NCI-H524 treated with DMSO at 0.1 percent for 48 hours (cell line): ENCODE results near the gene TBCEL.
"Not testable (repeated sequence)": the region's sequence is repeated elsewhere in the genome, so short reads cannot be mapped to it uniquely, and the experiment has no call there.

ENCODE experiments used
- DNase-seq: peaks from one replicate; lab custom pipeline; 2025; lab: John Stamatoyannopoulos, UW

The TBCEL gene

DNA sequence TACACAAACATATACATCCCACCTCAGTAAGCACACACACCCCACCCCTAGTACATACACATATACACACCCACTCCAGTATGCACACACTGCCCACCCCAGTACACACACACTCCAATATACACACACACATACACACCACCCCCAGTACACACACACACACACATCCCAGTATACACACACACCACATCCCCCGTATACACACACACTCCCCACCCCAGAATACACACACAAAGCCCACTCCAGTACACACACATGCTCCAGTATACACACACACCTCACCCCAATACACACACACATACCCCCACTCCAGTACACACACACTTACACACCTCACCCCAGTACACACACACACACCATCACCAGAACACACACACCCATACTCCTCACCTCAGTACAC lies 84.5 kb downstream of the TBCEL start:
- DNase-seq = no peak

DNA sequence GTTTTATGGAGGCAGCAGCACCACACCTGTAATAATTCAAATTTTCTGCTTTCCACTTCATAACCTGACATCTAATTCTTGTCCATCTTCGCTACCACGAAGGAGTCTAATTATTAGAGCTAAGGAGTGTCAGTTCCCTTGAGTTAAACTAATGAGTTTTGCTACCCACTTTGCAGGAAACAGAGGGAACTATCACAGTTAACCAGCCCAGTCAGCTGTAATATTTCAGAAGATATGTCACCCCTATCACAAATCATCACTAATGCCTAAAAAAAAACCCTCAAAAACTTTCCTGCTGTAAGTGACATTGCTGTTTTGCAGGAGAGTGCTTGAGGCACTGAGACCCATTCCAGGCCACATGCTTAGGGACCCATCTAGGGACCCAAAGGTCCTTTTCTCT lies 85.6 kb downstream of the TBCEL start:
- no peak for DNase-seq

DNA sequence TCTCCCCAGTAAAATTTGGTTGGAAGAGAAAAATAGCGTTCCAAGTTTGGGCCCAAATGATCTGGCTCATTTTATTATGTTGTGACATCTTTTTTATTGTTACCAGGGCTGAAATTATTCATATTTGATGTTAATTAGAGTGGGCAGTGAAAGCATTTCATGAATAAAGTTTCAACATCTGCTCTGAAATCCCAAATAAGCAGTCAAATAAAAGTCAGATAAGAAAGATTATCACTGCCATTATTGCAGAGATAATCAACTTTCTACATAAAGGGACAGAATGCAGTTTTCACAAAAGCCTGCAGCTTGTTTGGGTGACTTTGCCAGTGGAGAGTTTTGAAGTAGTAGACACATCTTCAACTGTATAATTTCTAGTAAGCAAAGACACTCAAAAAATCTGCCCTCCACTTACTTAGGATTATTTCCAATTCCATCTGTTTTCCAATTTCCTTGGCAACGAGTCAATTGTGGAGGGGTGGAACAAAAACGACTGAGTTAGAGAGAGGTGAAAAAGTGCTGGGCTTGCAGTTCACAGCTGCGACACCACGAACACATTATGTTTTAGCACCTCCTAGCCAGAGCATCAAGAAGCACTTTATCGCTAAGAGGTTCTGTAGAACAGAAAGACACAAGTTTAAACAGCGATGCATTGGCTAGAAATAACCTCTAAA lies 86.1 kb downstream of the TBCEL start:
- DNase-seq = peak; percentile 92

- DNase-seq = peak; percentile 0
Measured at GRCh38 chr11:121110871-121111724, 87.2 kb downstream of the TBCEL start.

DNA sequence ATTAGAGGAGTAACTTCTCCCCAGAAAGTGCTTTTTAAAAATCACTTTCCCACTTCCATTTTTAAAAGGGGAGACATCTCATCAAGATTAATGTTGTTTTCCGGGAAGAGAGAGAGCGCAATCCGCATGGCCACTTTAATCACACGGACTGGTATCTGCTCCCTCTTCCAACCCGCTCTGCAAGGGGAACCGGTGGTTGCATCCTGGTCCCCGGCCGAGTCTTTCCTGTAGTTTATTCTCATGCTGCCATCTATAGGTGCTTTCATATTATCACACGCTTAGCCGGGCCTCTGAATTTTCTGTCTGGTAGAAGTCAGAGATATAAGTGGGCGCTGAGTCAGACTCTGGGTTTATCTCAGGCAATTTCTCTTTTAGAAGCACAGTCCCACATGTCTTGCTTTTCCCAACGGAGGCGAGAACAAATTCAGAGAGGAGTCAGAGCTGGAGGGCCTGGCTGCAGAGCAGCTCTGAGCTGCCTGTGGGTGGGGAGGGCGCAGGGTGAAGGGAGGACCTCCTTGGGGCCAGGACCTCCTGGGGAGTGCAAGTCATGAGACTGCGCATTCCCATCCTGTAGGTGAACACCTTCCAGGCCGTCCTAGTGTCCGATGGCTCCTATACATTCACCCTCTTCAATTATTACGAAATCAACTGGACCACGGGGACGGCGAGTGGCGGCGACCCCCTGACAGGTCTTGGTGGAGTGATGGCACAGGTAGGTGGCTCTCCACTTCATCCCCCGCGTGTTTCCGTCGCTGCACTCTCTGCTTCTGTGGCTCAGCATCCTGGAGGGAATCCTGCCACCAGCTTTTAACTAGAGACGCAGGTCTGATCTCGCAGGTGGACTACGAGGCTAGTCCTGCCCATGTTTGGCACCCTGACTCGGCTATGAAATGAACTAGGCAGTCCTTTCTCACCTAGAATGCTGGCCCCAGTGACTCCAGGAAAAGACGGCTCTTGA lies 88.9 kb downstream of the TBCEL start:
- peak; percentile 25 for DNase-seq

DNA sequence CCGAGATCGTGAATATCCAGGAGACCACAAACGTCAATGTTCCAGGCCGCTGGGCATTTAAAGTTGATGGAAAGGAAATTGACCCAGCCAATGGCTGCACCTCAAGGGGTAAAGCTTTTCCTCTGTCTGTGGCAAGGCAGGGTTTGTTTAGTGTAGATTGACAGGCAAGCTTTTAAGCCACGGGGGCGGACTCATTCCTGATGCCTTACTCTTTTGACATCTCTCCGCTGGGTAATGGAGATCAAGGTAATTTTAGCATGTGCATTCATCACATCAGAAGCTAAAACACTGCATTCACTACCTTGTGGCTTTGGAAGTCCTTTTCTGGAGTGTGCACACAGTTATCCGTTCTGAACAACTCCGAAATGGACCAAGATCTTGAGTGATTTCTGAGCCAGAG lies 89.7 kb downstream of the TBCEL start:
- no peak for DNase-seq

DNA sequence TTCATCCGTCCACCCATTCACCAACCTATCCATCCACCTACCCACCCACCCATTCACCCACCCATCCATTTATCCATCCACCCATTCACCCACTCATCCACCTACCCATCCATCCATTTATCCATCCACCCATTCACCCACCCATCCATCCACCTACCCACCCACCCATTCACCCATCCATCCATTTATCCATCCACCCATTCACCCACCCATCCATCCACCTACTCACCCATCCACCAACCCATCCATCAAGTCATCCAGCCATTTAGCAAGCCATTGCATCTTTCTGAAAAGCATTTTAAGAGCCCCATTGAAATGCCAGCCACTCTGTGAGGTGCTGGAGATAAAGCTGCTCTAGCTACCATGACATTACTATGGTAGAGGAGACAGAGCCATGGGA lies 91.1 kb downstream of the TBCEL start:
- DNase-seq = not testable (repeated sequence)

- DNase-seq = no peak
Measured at GRCh38 chr11:121117788-121118187, 93.9 kb downstream of the TBCEL start.

GRCh38 chr11:121119440-121119839 lies 95.5 kb downstream of the TBCEL start:
- no peak for DNase-seq

- DNase-seq = no peak
Measured at GRCh38 chr11:121122328-121122727, 98.4 kb downstream of the TBCEL start.

DNA sequence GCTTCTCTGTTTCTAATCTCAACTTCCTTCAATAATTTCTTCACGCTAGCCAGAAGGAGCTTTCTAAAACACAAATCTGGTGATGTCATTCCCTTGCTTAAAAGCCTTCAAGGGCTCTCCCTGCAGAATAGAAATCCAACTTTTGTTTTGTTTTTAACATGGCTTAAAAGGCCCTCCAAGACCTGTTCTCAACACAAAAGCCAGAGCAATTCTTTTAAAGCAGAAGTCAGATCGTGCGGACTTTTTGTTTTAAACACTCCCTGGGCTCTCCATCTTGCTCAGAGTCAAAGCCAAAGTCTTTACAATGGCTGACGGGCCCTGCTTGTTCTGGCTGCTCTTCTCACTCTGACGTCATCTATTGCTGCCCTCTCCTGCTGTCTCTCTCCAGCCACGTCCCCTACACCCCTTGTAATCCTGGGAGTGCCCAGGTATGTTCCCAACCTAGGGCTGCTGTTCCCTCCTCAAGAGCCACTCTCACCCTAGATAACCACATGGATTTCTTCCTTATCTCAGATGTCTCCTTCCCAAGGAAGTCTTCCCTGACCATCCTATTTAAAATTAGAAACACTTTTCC lies 99.7 kb downstream of the TBCEL start:
- no peak for DNase-seq

GRCh38 chr11:121127809-121128208 lies 103.9 kb downstream of the TBCEL start:
- DNase-seq = no peak

- no peak for DNase-seq
Measured at GRCh38 chr11:121129362-121130340, 105.7 kb downstream of the TBCEL start.

- DNase-seq = no peak
Measured at GRCh38 chr11:121131656-121132055, 107.8 kb downstream of the TBCEL start.

- no peak for DNase-seq
Measured at GRCh38 chr11:121132211-121132976, 108.5 kb downstream of the TBCEL start.

- peak; percentile 16 for DNase-seq
Measured at GRCh38 chr11:121134741-121135312, 110.9 kb downstream of the TBCEL start.

DNA sequence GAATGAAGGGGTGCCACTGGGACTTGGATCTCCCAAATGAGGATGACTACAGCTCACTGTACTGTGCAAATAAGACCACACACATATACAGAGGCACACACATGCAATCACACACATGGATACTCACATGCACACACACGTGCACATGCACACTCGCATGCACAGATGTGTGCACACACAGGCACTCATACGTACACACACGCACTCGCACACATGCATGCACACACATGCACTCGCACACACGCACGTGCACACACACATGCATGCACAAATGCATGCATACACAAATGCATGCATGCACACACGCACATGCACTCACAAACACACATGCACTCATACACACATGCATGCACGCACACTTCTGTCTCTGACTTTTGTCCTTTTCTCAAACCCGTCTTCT lies 113.1 kb downstream of the TBCEL start:
- DNase-seq = no peak

GRCh38 chr11:121138259-121138658 lies 114.4 kb downstream of the TBCEL start:
- DNase-seq = no peak

- DNase-seq = no peak
Measured at GRCh38 chr11:121140369-121140768, 116.5 kb downstream of the TBCEL start.
